Mesodermal cell (in vitro differentiated cells): Measurements from ENCODE around the gene BAIAP2.
"Not testable (repeated sequence)": the region's sequence is repeated elsewhere in the genome, so short reads cannot be mapped to it uniquely, and the experiment has no call there.

ENCODE experiments used
- H3K27ac ChIP-seq: 2 replicates; pipeline ENCODE4 v1.7.0; 2013; ENCODE audit warnings: mild to moderate bottlenecking, low read depth, low read length, moderate library complexity; ENCODE audit not compliant: severe bottlenecking
- H3K36me3 ChIP-seq: 2 replicates; pipeline ENCODE4 v1.7.1; 2013; ENCODE audit warnings: mild to moderate bottlenecking, low read length, moderate library complexity; ENCODE audit not compliant: control insufficient read depth, insufficient read depth
- H3K4me1 ChIP-seq: one replicate; pipeline ENCODE4 v1.7.1; 2013; ENCODE audit warnings: mild to moderate bottlenecking, low read length; ENCODE audit not compliant: insufficient read depth, control insufficient read depth, poor library complexity, severe bottlenecking
- H3K4me3 ChIP-seq: 2 replicates; pipeline ENCODE4 v1.7.0; 2013; ENCODE audit warnings: low read length, control low read depth, mild to moderate bottlenecking; ENCODE audit not compliant: insufficient read depth, poor library complexity, severe bottlenecking; ENCODE audit errors: extremely low read depth
- H3K9me3 ChIP-seq: 2 replicates; pipeline ENCODE4 v1.7.1; 2013; ENCODE audit warnings: mild to moderate bottlenecking, low read length, moderate library complexity; ENCODE audit not compliant: control insufficient read depth
- WGBS, 2 experiments: methylation state at CpG; one replicate each; pipeline ENCODE4 v1.1.5; 2013; ENCODE audit warnings: missing lambda C conversion rate in 2 of 2; ENCODE audit not compliant: insufficient coverage in 2 of 2; 5-methylcytosine and 5-hydroxymethylcytosine counted together

Gene BAIAP2

DNA sequence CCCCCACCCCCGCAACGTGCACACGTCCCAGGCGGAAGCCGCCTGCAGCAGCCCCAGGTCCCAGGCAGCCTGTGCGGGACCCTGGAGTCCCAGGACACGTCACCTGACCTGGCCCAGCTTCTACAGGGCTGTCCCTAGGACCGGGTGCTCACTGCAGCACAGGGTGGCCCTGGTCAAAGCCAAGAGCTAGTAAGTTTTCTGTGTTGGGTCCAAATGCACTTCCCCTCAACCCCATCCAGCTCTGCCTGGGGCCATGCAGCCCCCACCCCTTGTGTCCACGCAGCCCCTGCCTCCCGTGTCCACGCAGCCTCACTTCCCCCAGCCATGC is 108.2 kb downstream of the BAIAP2 start:
- H3K36me3 ChIP-seq: no peaks in the 10 kb centered on the region
- no peaks in the 10 kb centered on the region for H3K9me3 ChIP-seq
- no peaks in the 10 kb centered on the region for H3K4me1 ChIP-seq
- H3K27ac ChIP-seq: no peak overlapping the region
- H3K4me3 ChIP-seq: no peak overlapping the region
- WGBS, 2 experiments: 83 to 87% methylated on average over 8 of the region's 11 CpGs

DNA sequence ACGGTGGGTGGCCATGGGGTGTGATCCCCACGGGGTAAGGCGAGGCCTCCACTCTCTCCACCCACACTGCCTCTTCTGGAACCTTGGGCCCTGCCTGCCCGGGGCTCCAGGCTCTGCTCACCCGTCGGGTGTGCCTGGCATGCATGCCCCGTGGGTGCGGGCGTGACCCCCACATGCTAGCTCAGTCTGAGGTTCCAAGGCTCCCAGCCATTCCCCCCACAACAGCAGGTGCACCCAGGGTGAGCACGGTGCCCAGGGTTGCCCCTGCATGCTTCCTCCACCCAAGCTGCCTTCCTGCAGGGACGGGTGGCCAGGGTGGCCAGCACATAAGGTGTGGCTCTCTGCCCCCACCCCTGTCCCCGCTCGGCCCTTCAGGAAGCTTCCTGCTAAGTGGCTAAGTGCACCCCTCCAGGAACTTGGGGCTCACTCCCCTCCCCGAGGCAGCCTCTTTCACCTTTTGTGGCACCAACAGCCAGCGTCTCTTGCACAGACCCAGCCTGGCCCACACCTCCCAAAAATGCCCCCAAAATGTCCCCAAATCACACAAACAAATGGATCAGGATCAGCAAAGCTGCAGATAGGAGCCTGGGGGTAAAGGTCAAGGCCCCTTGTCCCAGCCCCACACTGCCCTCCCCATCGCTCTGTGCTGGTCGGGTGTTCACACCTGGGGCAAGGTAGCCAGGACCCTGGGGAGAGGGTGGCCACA is 108.9 kb downstream of the BAIAP2 start:
- H3K4me3 ChIP-seq: no peak overlapping the region
- no peaks in the 10 kb centered on the region for H3K4me1 ChIP-seq
- H3K9me3 ChIP-seq: no peaks in the 10 kb centered on the region
- 90 to 97% methylated on average over 15 of the region's 17 CpGs for WGBS, 2 experiments
- no peak overlapping the region for H3K27ac ChIP-seq
- no peaks in the 10 kb centered on the region for H3K36me3 ChIP-seq

GRCh38 chr17:81144423-81144781 is 109.5 kb downstream of the BAIAP2 start:
- Histone ChIP-seq H3K36me3 (no peaks in the 10 kb centered on the region), H3K27ac (no peak overlapping the region), H3K9me3 (no peaks in the 10 kb centered on the region), H3K4me3 (no peak overlapping the region), H3K4me1 (no peaks in the 10 kb centered on the region)
- 79 to 84% methylated on average over 13 to 14 of the region's 14 CpGs for WGBS, 2 experiments

- H3K27ac ChIP-seq, H3K36me3 ChIP-seq, H3K9me3 ChIP-seq, H3K4me3 ChIP-seq, H3K4me1 ChIP-seq: not testable (repeated sequence)
- 50 to 75% methylated on average over 3 to 6 of the region's 10 CpGs for WGBS, 2 experiments
Measured at GRCh38 chr17:81146208-81146607, 111.3 kb downstream of the BAIAP2 start.

GRCh38 chr17:81147701-81148100 is 112.8 kb downstream of the BAIAP2 start:
- Histone ChIP-seq H3K4me3 (no peak overlapping the region), H3K36me3 (no peaks in the 10 kb centered on the region), H3K27ac (no peak overlapping the region), H3K9me3 (no peaks in the 10 kb centered on the region), H3K4me1 (no peaks in the 10 kb centered on the region)
- WGBS, 2 experiments: 92 to 96% methylated on average over 6 to 7 of the region's 10 CpGs

DNA sequence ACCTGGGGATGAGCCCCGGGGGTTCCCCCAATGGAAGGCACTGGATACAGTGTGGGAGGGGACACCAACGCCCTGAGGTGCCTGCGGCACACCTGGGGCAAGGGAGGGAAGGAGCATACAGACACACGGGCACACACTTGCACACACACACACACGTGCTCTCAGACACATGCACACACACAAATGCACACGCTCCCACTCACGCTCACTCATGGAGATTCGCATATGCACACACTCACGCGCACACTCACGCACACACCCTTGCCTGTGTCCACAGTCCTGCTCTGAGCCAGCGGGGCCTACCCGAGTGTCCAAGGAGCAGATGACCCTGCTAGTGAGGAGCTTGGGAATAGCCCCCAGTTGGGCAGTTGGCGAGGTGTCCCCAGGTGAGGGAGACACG is 113.6 kb downstream of the BAIAP2 start:
- 91 to 96% methylated on average over 13 to 14 of the region's 15 CpGs for WGBS, 2 experiments
- no peak overlapping the region for H3K4me3 ChIP-seq
- H3K4me1 ChIP-seq: no peaks in the 10 kb centered on the region
- H3K9me3 ChIP-seq: no peaks in the 10 kb centered on the region
- H3K36me3 ChIP-seq: no peaks in the 10 kb centered on the region
- no peak overlapping the region for H3K27ac ChIP-seq

DNA sequence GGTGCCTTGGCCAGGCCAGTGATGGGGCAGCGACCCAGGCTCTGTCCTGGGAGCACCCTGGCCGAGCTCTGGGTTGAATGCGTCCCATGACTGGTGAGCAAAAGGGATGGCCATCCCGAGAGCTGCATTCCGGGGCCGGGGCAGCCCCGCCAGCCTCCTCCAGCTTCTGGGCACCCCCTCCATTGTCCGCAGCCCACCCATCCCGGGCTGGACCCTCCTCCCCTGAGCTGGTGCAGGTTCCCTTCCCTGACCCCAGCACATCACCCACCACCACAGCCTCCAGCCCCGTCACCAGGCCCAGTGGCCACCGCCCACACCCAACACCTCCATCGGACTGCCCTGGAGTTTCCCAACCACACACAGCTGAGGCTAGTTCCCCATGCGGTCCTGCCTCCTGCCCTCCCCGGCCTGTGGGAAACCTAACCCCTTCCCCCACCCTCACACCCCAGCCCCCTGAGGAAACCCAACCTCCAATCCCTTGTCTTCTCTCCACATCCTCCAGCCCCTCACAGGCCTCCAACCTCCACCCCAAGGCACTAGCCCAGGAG is 114.1 kb downstream of the BAIAP2 start:
- H3K4me1 ChIP-seq: no peaks in the 10 kb centered on the region
- H3K4me3 ChIP-seq: no peak overlapping the region
- no peaks in the 10 kb centered on the region for H3K36me3 ChIP-seq
- H3K9me3 ChIP-seq: no peaks in the 10 kb centered on the region
- 86 to 90% methylated on average over 12 to 14 of the region's 14 CpGs for WGBS, 2 experiments
- H3K27ac ChIP-seq: no peak overlapping the region

- 88 to 93% methylated on average over 11 to 12 of the region's 14 CpGs for WGBS, 2 experiments
- no peaks in the 10 kb centered on the region for H3K9me3 ChIP-seq
- no peaks in the 10 kb centered on the region for H3K36me3 ChIP-seq
- H3K4me3 ChIP-seq: no peak overlapping the region
- H3K27ac ChIP-seq: no peak overlapping the region
- H3K4me1 ChIP-seq: no peaks in the 10 kb centered on the region
Measured at GRCh38 chr17:81150377-81151077, 115.6 kb downstream of the BAIAP2 start.

DNA sequence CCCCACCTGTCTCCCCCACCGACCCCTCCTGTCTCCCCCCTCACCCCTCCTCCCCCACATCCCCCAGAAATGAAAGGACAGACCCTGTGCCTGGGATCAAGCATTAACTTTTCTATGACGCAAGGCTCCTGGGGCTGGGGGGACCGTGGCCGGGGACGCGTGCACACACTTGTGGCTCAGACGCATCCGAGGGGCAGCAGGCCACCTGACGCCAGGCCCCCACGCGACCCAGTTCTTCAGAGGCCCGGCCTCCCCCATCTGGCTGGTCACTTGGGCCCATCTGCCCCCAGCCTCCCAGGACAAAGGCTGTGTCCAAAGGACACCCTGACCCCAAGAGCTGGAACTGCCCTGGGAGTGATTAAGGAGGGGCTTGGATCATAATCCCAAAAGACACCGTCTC is 116.3 kb downstream of the BAIAP2 start:
- Histone ChIP-seq H3K4me3 (no peak overlapping the region), H3K9me3 (no peaks in the 10 kb centered on the region), H3K27ac (no peak overlapping the region), H3K4me1 (no peaks in the 10 kb centered on the region), H3K36me3 (no peaks in the 10 kb centered on the region)
- WGBS, 2 experiments: 89% methylated on average over 9 to 11 of the region's 13 CpGs

DNA sequence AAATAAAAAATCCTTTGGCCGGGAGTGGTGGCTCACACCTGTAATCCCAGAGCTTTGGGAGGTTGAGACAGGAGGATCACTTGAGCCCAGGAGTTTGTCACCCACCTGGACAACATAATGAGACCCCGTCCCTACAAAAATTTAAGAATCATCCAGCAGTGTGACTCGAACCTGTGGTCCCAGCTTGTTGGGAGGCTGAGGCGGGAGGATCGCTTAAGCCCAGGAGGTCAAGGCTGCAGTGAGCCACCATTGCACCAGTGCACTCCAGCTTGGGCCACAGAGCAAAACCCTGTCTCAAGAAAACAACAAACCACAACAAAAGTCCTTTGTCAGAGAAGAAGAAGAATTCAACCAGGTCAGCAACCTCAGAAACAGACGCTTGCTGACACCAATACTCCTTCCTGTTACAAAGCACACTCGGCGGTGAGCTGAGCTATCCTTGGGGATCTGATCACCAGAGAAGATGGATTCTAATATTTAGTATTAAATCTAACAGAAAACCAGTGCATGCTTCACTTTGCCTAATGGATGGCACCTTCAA is 117.4 kb downstream of the BAIAP2 start:
- H3K9me3 ChIP-seq: no peaks in the 10 kb centered on the region
- no peak overlapping the region for H3K4me3 ChIP-seq
- no peak overlapping the region for H3K27ac ChIP-seq
- WGBS, 2 experiments: 50 to 80% methylated on average over 2 of the region's 8 CpGs
- no peaks in the 10 kb centered on the region for H3K36me3 ChIP-seq
- H3K4me1 ChIP-seq: no peaks in the 10 kb centered on the region

DNA sequence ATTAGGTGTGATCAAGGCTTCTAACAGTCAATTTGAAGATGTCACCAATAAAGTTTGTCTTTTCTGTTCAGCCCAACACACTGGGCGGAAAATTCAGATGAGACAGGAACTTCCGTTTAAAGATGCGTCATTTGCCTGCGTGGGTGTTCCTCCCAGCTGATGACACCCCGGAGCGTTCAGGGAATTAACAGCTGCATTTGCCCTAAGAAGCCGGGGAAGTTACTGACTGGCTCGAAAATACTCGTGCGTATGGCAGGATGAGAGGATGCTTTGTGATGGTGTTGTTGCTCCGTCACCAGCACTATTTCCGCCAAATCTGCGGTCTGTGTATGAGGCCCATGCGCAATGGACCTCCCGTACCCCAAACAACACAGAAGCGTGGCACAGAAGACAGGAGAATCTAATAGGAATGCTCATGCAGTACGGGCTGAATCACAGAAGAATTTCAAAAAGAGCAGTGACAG is 118.4 kb downstream of the BAIAP2 start:
- Histone ChIP-seq H3K36me3 (no peaks in the 10 kb centered on the region), H3K4me3 (no peak overlapping the region), H3K9me3 (no peaks in the 10 kb centered on the region), H3K4me1 (no peaks in the 10 kb centered on the region), H3K27ac (no peak overlapping the region)
- WGBS, 2 experiments: 92 to 93% methylated on average over 16 to 17 of the region's 17 CpGs
